Ascending aorta (tissue), 2 donors: ENCODE results near the gene UBE2N. TPM values are rescaled to one million over a fixed set of nuclear protein-coding genes. Genes with fewer than 3 reads are reported as not detected.

Experiments used
- DNase-seq, 2 donors: peaks; one replicate each; pipeline ENCODE4 v3.0.0-alpha.2; 2019; ENCODE audit warnings: low spot score in 2 of 2
- H3K27ac ChIP-seq, 2 donors: fragments of 200-600 bp; sonication (generic); one replicate each; pipeline ENCODE4 v1.5.1; 2016 to 2017; ENCODE audit warnings: mild to moderate bottlenecking in 1 of 2
- H3K27me3 ChIP-seq: fragments of 200-600 bp; sonication (generic); one replicate; pipeline ENCODE4 v1.5.1; 2017
- H3K36me3 ChIP-seq, 2 donors: fragments of 200-600 bp; sonication (generic); one replicate each; pipeline ENCODE4 v1.5.1; 2016
- H3K4me1 ChIP-seq, 2 donors: fragments of 200-600 bp; sonication (generic); one replicate each; pipeline ENCODE4 v1.5.1; 2016 to 2017; ENCODE audit warnings: mild to moderate bottlenecking in 1 of 2
- H3K4me3 ChIP-seq, 2 donors: fragments of 200-600 bp; sonication (generic); one replicate each; pipeline ENCODE4 v1.5.1; 2016 to 2017; ENCODE audit warnings: mild to moderate bottlenecking in 1 of 2
- H3K9me3 ChIP-seq, 2 donors: fragments of 200-600 bp; sonication (generic); one replicate each; pipeline ENCODE4 v1.5.1; 2016
- intact Hi-C: fragments of 100-400 bp; cut with DNase I; formaldehyde crosslinking; loops from one replicate; pipeline ENCODE4 v1.15.1; 2023
- total RNA-seq: library from RNA; depleted of rRNA; stranded (reverse); fragments of >200 nt; gene quantifications from one replicate; pipeline ENCODE4 v1.1.0, GENCODE V29; 2016
- TF ChIP-seq, protein P1 (sequence below), 3 experiments: fragments of 200-600 bp in 2 of 3; fragments of 450-650 bp in 1 of 3; sonication (generic) in 2 of 3; IDR thresholded peaks; one replicate each; pipeline ENCODE4 v1.5.1; 2016 to 2019; ENCODE audit warnings: antibody characterized with exemption in 3 of 3, mild to moderate bottlenecking in 1 of 3, moderate library complexity in 1 of 3

Gene UBE2N
- total RNA-seq, 1 donor from 2014 or later, result 19.4 TPM

DNA sequence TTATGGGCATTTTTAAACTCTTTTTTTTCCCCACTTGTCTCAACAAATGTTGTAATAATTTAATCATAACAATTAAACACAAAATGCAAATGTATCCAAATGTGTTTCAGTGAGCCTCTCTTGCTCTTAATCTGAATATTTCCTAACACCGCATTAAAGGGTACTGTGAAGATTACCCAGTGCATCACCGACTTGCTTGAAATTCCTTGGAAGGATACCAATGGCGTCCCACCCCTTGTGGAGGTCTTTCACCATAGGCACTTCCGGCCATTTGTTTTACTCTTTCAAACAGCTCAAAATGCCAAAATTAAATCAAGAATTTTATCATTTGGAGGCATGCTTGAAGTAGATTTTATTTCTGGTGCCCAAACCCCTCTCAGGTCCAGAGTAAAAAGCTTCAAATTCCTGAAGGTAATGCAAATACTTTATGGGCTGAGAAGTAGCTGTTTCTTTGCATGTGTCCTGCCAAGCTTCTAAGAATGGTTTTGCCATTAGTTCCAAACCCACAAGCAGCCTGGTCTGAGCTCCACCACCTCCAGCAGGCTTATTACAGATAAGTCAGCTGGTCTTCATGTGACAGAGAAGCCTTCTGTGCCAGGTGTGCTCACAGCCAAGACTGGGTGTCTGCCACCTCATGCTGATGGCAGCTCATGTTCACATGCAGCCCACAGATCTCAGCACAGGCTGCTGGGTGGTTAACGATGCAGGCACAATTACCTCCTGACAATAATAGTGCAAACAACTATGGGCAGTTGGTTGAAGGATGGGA lies 80.4 kb downstream of the UBE2N start:
- H3K27ac ChIP-seq, result peak overlapping the region; percentile 50 to 67
- no peaks in the 10 kb centered on the region for H3K27me3 ChIP-seq
- intact Hi-C loops, result loop anchor here (2.0 to 5.0 kb wide), 3 partner anchors 15 to 234 kb away; partner anchors contain the start of gene NUDT4
- peaks cover 2 to 40% of the 10 kb centered on the region in 2 donors for H3K4me1 ChIP-seq
- DNase-seq, result peak; percentile 44 to 74
- no peaks in the 10 kb centered on the region for H3K36me3 ChIP-seq
- H3K4me3 ChIP-seq, result no peak overlapping the region
- TF ChIP-seq, protein P1, sequence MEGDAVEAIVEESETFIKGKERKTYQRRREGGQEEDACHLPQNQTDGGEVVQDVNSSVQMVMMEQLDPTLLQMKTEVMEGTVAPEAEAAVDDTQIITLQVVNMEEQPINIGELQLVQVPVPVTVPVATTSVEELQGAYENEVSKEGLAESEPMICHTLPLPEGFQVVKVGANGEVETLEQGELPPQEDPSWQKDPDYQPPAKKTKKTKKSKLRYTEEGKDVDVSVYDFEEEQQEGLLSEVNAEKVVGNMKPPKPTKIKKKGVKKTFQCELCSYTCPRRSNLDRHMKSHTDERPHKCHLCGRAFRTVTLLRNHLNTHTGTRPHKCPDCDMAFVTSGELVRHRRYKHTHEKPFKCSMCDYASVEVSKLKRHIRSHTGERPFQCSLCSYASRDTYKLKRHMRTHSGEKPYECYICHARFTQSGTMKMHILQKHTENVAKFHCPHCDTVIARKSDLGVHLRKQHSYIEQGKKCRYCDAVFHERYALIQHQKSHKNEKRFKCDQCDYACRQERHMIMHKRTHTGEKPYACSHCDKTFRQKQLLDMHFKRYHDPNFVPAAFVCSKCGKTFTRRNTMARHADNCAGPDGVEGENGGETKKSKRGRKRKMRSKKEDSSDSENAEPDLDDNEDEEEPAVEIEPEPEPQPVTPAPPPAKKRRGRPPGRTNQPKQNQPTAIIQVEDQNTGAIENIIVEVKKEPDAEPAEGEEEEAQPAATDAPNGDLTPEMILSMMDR (IDR thresholded peaks at IDR 0.05), result no peak
- H3K9me3 ChIP-seq, result no peaks in the 10 kb centered on the region

DNA sequence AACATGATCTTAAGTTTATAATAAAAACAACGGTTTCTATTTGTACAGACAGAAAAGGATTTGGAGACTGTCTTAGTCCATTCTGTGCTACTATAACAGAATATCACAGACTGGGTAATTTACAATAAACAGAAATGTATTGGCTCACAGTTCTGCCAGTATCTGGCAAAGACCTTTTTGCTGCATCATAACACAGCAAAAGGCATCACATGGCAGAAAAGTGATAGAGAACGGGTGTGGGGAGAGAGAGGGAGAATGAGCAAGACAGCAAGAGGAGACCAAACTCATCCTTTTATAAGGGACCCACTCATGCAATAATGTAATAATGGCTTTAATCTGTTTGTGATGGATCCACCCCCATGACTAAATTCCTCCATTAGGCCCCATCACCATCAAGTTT lies 81.1 kb downstream of the UBE2N start:
- H3K27me3 ChIP-seq, result no peaks in the 10 kb centered on the region
- TF ChIP-seq, protein P1 (IDR thresholded peaks at IDR 0.05), result no peak
- no peaks in the 10 kb centered on the region for H3K36me3 ChIP-seq
- DNase-seq, result no peak
- H3K4me3 ChIP-seq, result no peak overlapping the region
- H3K4me1 ChIP-seq, result peaks cover 2 to 36% of the 10 kb centered on the region in 2 donors
- no peaks in the 10 kb centered on the region for H3K9me3 ChIP-seq
- intact Hi-C loops, result loop anchor here (2.0 to 5.0 kb wide), 3 partner anchors 16 to 233 kb away; partner anchors contain the start of gene NUDT4
- peak overlapping the region; percentile 50 to 67 for H3K27ac ChIP-seq

DNA sequence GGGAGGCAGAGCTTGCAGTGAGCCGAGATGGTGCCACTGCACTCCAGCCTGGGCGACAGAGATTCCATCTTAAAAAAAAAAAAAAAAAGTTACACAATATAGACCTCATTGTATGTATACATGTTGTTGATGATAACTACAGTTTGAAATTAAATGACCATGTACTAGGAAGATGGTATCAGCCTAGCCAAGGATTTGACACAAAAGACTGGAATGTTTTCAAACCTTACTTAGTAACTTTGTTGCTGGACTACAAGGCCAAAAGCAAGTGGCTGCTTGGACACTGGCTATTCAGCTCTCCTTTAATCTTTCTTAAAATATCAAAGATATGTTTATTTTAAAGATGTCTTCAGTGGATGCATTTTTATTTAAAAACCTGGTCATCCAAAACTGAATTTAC lies 82.9 kb downstream of the UBE2N start:
- H3K4me3 ChIP-seq, result no peak overlapping the region
- H3K4me1 ChIP-seq, result peaks cover 2 to 36% of the 10 kb centered on the region in 2 donors
- TF ChIP-seq, protein P1 (IDR thresholded peaks at IDR 0.05), result no peak
- H3K36me3 ChIP-seq, result no peaks in the 10 kb centered on the region
- no peaks in the 10 kb centered on the region for H3K9me3 ChIP-seq
- intact Hi-C loops, result no loop called here
- DNase-seq, result no peak
- H3K27me3 ChIP-seq, result no peaks in the 10 kb centered on the region
- H3K27ac ChIP-seq, result peak overlapping the region; percentile 50 to 67

DNA sequence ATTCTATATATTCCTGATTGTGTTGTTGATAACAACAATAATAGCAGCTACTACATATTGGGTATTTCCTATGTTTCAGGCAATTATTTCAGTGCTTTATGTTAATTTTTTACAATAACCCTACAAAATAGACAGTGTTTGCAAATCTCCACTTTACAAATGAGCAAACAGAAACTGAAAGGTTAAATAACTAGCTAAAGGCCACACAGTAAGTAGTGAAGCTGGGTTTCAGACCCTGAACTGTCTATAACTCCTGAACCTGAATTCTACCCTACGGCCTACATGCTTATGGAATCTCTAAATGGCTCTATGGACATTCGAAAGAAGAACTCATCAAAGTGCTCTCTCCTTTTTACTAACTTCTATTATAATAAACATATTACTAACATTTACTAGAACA lies 83.7 kb downstream of the UBE2N start:
- intact Hi-C loops, result no loop called here
- peaks cover 2 to 34% of the 10 kb centered on the region in 2 donors for H3K4me1 ChIP-seq
- H3K9me3 ChIP-seq, result no peaks in the 10 kb centered on the region
- TF ChIP-seq, protein P1 (IDR thresholded peaks at IDR 0.05), result no peak
- DNase-seq, result no peak
- H3K4me3 ChIP-seq, result no peak overlapping the region
- no peaks in the 10 kb centered on the region for H3K27me3 ChIP-seq
- H3K27ac ChIP-seq, result no peak overlapping the region
- H3K36me3 ChIP-seq, result no peaks in the 10 kb centered on the region

DNA sequence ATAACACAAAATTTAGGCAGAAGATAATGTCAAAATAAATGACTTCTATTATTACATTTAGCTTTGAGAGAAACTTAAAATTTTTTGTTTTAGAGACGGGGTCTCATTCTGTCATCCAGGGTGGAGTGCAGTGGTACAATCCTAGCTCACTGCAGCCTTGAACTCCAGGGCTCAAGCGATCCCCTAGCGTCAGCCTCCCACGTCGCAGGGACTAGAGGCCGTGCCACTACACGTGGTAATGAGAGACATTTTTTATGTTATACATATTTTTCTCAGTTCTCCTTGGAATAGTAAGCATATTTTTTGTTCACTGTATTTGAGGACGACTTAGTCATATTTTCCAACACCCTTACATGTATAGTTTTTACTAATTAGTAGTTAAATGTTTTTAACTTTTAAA lies 85.5 kb downstream of the UBE2N start:
- Histone ChIP-seq H3K4me1 (peaks cover under 1 to 26% of the 10 kb centered on the region in 2 donors), H3K27me3 (no peaks in the 10 kb centered on the region), H3K27ac (no peak overlapping the region), H3K36me3 (no peaks in the 10 kb centered on the region), H3K4me3 (no peak overlapping the region), H3K9me3 (no peaks in the 10 kb centered on the region)
- intact Hi-C loops, result no loop called here
- DNase-seq, result no peak
- TF ChIP-seq, protein P1 (IDR thresholded peaks at IDR 0.05), result no peak

Other genes starting within 250 kb of the UBE2N start
- gene NUDT4, start 64.0 kb downstream of the UBE2N start, total RNA-seq, result 117 TPM
- 8.4 TPM for gene MRPL42, start 25.6 kb upstream of the UBE2N start, total RNA-seq
- gene SOCS2, start 130.7 kb upstream of the UBE2N start, total RNA-seq, result 95.8 TPM
- gene CRADD, start 235.4 kb upstream of the UBE2N start, total RNA-seq, result not detected